Measurements from ENCODE around the gene CAMP.
"Not testable (repeated sequence)": the region's sequence is repeated elsewhere in the genome, so short reads cannot be mapped to it uniquely, and the experiment has no call there.

The CAMP gene

GRCh38 chr3:48189321-48189720 lies 34.0 kb upstream of the CAMP start:
- Histone ChIP-seq H3K4me1 (ENCODE audit: control insufficient read depth, insufficient read depth, low read length) (peaks cover 22% of the 10 kb centered on the region; the same call in 1 of the 2 replicates), H3K4me3 (ENCODE audit: low read depth, low read length) (no peak overlapping the region), H3K27me3 (ENCODE audit: control insufficient read depth, insufficient read depth, low read length) (no peaks in the 10 kb centered on the region), H3K9me3 (ENCODE audit: control insufficient read depth, insufficient read depth, low read length) (no peaks in the 10 kb centered on the region), H3K27ac (ENCODE audit: low read depth, low read length) (no peak overlapping the region), H3K9ac (ENCODE audit: low read depth, low read length) (no peak overlapping the region), H3K36me3 (ENCODE audit: control insufficient read depth, insufficient read depth, low read length) (peaks cover 24% of the 10 kb centered on the region)

DNA sequence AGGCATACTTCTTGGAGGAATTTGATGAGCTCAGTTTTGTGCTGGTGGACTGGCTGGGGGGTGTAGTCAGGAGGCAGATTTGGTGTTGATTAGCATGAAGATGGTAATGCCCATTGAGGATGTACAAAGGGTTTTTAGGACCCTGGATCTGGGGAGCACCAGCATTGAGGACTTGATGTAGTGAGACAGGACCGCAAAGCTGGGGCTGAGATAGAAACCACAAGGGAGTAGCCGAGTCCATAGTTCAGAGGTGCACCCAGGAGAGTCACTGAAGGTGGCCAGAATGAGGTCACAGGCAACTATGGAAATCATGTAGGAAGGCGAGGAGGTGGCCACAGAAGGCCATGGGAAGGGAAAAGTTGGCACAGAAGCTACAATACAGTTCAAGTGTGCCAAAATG lies 32.4 kb upstream of the CAMP start:
- peaks cover 26% of the 10 kb centered on the region; the same call in 1 of the 2 replicates for H3K4me1 ChIP-seq (ENCODE audit: control insufficient read depth, insufficient read depth, low read length)

GRCh38 chr3:48194446-48195071 lies 28.7 kb upstream of the CAMP start:
- no peak overlapping the region for H3K9ac ChIP-seq (ENCODE audit: low read depth, low read length)
- no peaks in the 10 kb centered on the region for H3K9me3 ChIP-seq (ENCODE audit: control insufficient read depth, insufficient read depth, low read length)
- H3K27ac ChIP-seq (ENCODE audit: low read depth, low read length), result no peak overlapping the region
- H3K27me3 ChIP-seq (ENCODE audit: control insufficient read depth, insufficient read depth, low read length), result no peaks in the 10 kb centered on the region
- peaks cover 18% of the 10 kb centered on the region; the same call in 1 of the 2 replicates for H3K4me1 ChIP-seq (ENCODE audit: control insufficient read depth, insufficient read depth, low read length)
- no peaks in the 10 kb centered on the region for H3K36me3 ChIP-seq (ENCODE audit: control insufficient read depth, insufficient read depth, low read length)
- H3K4me3 ChIP-seq (ENCODE audit: low read depth, low read length), result no peak overlapping the region

More for the DNA sequence above, 32.4 kb upstream of the CAMP start:
- Histone ChIP-seq H3K36me3 (ENCODE audit: control insufficient read depth, insufficient read depth, low read length) (peaks cover 8% of the 10 kb centered on the region), H3K9me3 (ENCODE audit: control insufficient read depth, insufficient read depth, low read length) (no peaks in the 10 kb centered on the region), H3K4me3 (ENCODE audit: low read depth, low read length) (no peak overlapping the region), H3K27me3 (ENCODE audit: control insufficient read depth, insufficient read depth, low read length) (no peaks in the 10 kb centered on the region), H3K27ac (ENCODE audit: low read depth, low read length) (peak overlapping the region; percentile 37), H3K9ac (ENCODE audit: low read depth, low read length) (no peak overlapping the region)

GRCh38 chr3:48196611-48197010 lies 26.7 kb upstream of the CAMP start:
- H3K36me3 ChIP-seq (ENCODE audit: control insufficient read depth, insufficient read depth, low read length), result no peaks in the 10 kb centered on the region
- no peak overlapping the region for H3K9ac ChIP-seq (ENCODE audit: low read depth, low read length)
- no peak overlapping the region for H3K27ac ChIP-seq (ENCODE audit: low read depth, low read length)
- H3K4me1 ChIP-seq (ENCODE audit: control insufficient read depth, insufficient read depth, low read length), result peaks cover 9% of the 10 kb centered on the region; the same call in 1 of the 2 replicates
- no peak overlapping the region for H3K4me3 ChIP-seq (ENCODE audit: low read depth, low read length)
- no peaks in the 10 kb centered on the region for H3K9me3 ChIP-seq (ENCODE audit: control insufficient read depth, insufficient read depth, low read length)
- no peaks in the 10 kb centered on the region for H3K27me3 ChIP-seq (ENCODE audit: control insufficient read depth, insufficient read depth, low read length)

- Histone ChIP-seq H3K9me3 (ENCODE audit: control insufficient read depth, insufficient read depth, low read length) (no peaks in the 10 kb centered on the region), H3K4me1 (ENCODE audit: control insufficient read depth, insufficient read depth, low read length) (peaks cover 11% of the 10 kb centered on the region), H3K27ac (ENCODE audit: low read depth, low read length) (no peak overlapping the region), H3K27me3 (ENCODE audit: control insufficient read depth, insufficient read depth, low read length) (no peaks in the 10 kb centered on the region), H3K4me3 (ENCODE audit: low read depth, low read length) (no peak overlapping the region), H3K36me3 (ENCODE audit: control insufficient read depth, insufficient read depth, low read length) (no peaks in the 10 kb centered on the region), H3K9ac (ENCODE audit: low read depth, low read length) (no peak overlapping the region)
These were observed 24.2 kb upstream of the CAMP start for GRCh38 chr3:48199117-48199516.

DNA sequence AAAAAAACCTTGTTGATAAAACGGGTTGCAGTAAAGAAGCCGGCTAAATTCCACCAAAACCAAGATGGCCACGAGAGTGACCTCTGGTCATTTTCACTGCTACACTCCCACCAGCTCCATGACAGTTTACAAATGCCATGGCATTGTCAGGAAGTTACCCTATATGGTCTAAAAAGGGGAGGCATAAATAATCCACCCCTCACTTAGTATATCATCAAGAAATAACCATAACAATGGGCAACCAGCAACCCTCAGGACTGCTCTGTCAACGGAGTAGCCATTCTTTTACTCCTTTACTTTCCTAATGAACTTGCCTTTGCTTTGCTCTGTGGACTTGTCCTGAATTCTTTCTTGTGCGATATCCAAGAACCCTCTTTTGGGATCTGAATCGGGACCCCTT lies 20.7 kb upstream of the CAMP start:
- Histone ChIP-seq H3K9ac (ENCODE audit: low read depth, low read length) (no peak overlapping the region), H3K4me3 (ENCODE audit: low read depth, low read length) (no peak overlapping the region), H3K36me3 (ENCODE audit: control insufficient read depth, insufficient read depth, low read length) (no peaks in the 10 kb centered on the region), H3K27me3 (ENCODE audit: control insufficient read depth, insufficient read depth, low read length) (no peaks in the 10 kb centered on the region), H3K27ac (ENCODE audit: low read depth, low read length) (peak overlapping the region; percentile 76), H3K4me1 (ENCODE audit: control insufficient read depth, insufficient read depth, low read length) (peaks cover 5% of the 10 kb centered on the region), H3K9me3 (ENCODE audit: control insufficient read depth, insufficient read depth, low read length) (no peaks in the 10 kb centered on the region)

GRCh38 chr3:48208076-48208475 lies 15.2 kb upstream of the CAMP start:
- Histone ChIP-seq H3K27me3 (ENCODE audit: control insufficient read depth, insufficient read depth, low read length) (no peaks in the 10 kb centered on the region), H3K9me3 (ENCODE audit: control insufficient read depth, insufficient read depth, low read length) (no peaks in the 10 kb centered on the region), H3K36me3 (ENCODE audit: control insufficient read depth, insufficient read depth, low read length) (no peaks in the 10 kb centered on the region), H3K27ac (ENCODE audit: low read depth, low read length) (no peak overlapping the region), H3K9ac (ENCODE audit: low read depth, low read length) (no peak overlapping the region), H3K4me1 (ENCODE audit: control insufficient read depth, insufficient read depth, low read length) (peaks cover under 1% of the 10 kb centered on the region), H3K4me3 (ENCODE audit: low read depth, low read length) (no peak overlapping the region)

DNA sequence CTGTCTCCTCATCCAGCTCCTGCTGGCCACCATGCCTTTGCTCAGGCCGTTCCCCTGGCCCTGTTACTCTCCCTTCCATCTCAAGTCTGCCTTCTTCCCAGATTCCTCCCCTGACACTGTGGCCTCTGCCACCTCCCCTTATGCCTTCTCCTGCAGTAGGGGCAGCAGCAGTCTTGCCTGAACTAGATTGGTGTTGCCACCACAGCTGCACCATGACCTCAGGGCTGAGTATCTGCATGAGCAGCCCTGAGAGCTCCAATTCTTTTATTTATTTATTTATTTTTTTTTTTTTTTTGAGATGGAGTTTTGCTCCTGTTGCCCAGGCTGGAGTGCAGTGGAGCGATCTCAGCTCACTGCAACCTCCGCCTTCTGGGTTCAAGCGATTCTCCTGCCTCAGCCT lies 13.8 kb upstream of the CAMP start:
- no peaks in the 10 kb centered on the region for H3K4me1 ChIP-seq (ENCODE audit: control insufficient read depth, insufficient read depth, low read length)
- H3K27ac ChIP-seq (ENCODE audit: low read depth, low read length), result no peak overlapping the region
- H3K9ac ChIP-seq (ENCODE audit: low read depth, low read length), result no peak overlapping the region
- H3K27me3 ChIP-seq (ENCODE audit: control insufficient read depth, insufficient read depth, low read length), result no peaks in the 10 kb centered on the region
- H3K36me3 ChIP-seq (ENCODE audit: control insufficient read depth, insufficient read depth, low read length), result no peaks in the 10 kb centered on the region
- H3K9me3 ChIP-seq (ENCODE audit: control insufficient read depth, insufficient read depth, low read length), result no peaks in the 10 kb centered on the region
- H3K4me3 ChIP-seq (ENCODE audit: low read depth, low read length), result no peak overlapping the region

GRCh38 chr3:48210534-48210933 lies 12.8 kb upstream of the CAMP start:
- not testable (repeated sequence) for H3K27me3 ChIP-seq (ENCODE audit: control insufficient read depth, insufficient read depth, low read length)

DNA sequence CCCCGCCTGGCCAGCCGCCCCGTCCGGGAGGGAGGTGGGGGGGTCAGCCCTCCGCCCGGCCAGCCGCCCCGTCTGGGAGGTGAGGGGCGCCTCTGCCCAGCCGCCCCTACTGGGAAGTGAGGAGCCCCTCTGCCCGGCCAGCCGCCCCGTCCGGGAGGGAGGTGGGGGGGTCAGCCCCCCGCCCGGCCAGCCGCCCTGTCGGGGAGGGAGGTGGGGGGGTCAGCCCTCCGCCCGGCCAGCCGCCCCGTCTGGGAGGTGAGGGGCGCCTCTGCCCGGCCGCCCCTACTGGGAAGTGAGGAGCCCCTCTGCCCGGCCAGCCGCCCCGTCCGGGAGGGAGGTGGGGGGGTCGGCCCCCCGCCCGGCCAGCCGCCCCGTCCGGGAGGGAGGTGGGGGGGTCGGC lies 11.5 kb upstream of the CAMP start:
- H3K9ac ChIP-seq (ENCODE audit: low read depth, low read length); H3K27ac ChIP-seq (ENCODE audit: low read depth, low read length); H3K36me3 ChIP-seq (ENCODE audit: control insufficient read depth, insufficient read depth, low read length); H3K4me1 ChIP-seq (ENCODE audit: control insufficient read depth, insufficient read depth, low read length); H3K27me3 ChIP-seq (ENCODE audit: control insufficient read depth, insufficient read depth, low read length); H3K4me3 ChIP-seq (ENCODE audit: low read depth, low read length); H3K9me3 ChIP-seq (ENCODE audit: control insufficient read depth, insufficient read depth, low read length): not testable (repeated sequence)

More at GRCh38 chr3:48210534-48210933, 12.8 kb upstream of the CAMP start:
- not testable (repeated sequence) for H3K36me3 ChIP-seq (ENCODE audit: control insufficient read depth, insufficient read depth, low read length); H3K27ac ChIP-seq (ENCODE audit: low read depth, low read length); H3K9me3 ChIP-seq (ENCODE audit: control insufficient read depth, insufficient read depth, low read length); H3K4me1 ChIP-seq (ENCODE audit: control insufficient read depth, insufficient read depth, low read length); H3K4me3 ChIP-seq (ENCODE audit: low read depth, low read length); H3K9ac ChIP-seq (ENCODE audit: low read depth, low read length)

GRCh38 chr3:48214225-48214624 lies 9.1 kb upstream of the CAMP start:
- Histone ChIP-seq H3K4me3 (ENCODE audit: low read depth, low read length) (no peak overlapping the region), H3K4me1 (ENCODE audit: control insufficient read depth, insufficient read depth, low read length) (no peaks in the 10 kb centered on the region), H3K27me3 (ENCODE audit: control insufficient read depth, insufficient read depth, low read length) (no peaks in the 10 kb centered on the region), H3K9ac (ENCODE audit: low read depth, low read length) (no peak overlapping the region), H3K9me3 (ENCODE audit: control insufficient read depth, insufficient read depth, low read length) (no peaks in the 10 kb centered on the region), H3K36me3 (ENCODE audit: control insufficient read depth, insufficient read depth, low read length) (no peaks in the 10 kb centered on the region), H3K27ac (ENCODE audit: low read depth, low read length) (no peak overlapping the region)
